MM.1S (cell line): ENCODE measurements around the gene DNAJC30.

Experiments used
- DNase-seq: peaks from one replicate; pipeline ENCODE4 v3.0.0-alpha.2; 2015
- H2AFZ ChIP-seq: fragments of 300-600 bp; sonication (generic); 2 replicates; pipeline ENCODE4 v1.6.0; 2016; ENCODE audit warnings: antibody characterized with exemption, low read length
- H3F3A ChIP-seq: fragments of 300-600 bp; sonication (generic); 2 replicates; pipeline ENCODE4 v1.6.1; 2016; ENCODE audit warnings: mild to moderate bottlenecking, antibody characterized with exemption, low read length, moderate library complexity, mixed read lengths; ENCODE audit not compliant: insufficient read depth
- H3K27ac ChIP-seq: fragments of 300-600 bp; sonication (generic); 2 replicates; pipeline ENCODE4 v1.5.1; 2016; ENCODE audit warnings: mild to moderate bottlenecking, low read length
- H3K27me3 ChIP-seq: fragments of 300-600 bp; sonication (generic); replicated peaks from 2 replicates; pipeline ENCODE4 v1.6.0; 2016; ENCODE audit warnings: low read length; ENCODE audit not compliant: insufficient read depth
- H3K36me3 ChIP-seq: fragments of 300-600 bp; sonication (generic); replicated peaks from 2 replicates; pipeline ENCODE4 v1.6.1; 2016; ENCODE audit warnings: mild to moderate bottlenecking, low read length, mixed read lengths; ENCODE audit not compliant: insufficient read depth
- H3K4me1 ChIP-seq: fragments of 300-600 bp; sonication (generic); 2 replicates; pipeline ENCODE4 v1.6.1; 2016; ENCODE audit warnings: low read length, mixed read lengths
- H3K4me2 ChIP-seq: fragments of 300-600 bp; sonication (generic); 2 replicates; pipeline ENCODE4 v1.6.0; 2016; ENCODE audit warnings: low read depth, low read length
- H3K4me3 ChIP-seq: fragments of 300-600 bp; sonication (generic); 2 replicates; pipeline ENCODE4 v1.5.1; 2016; ENCODE audit warnings: low read length, mixed read lengths
- H3K79me2 ChIP-seq: fragments of 300-600 bp; sonication (generic); 2 replicates; pipeline ENCODE4 v1.6.1; 2016; ENCODE audit warnings: mixed run types, low read length, mixed read lengths
- H3K9ac ChIP-seq: fragments of 300-600 bp; sonication (generic); 2 replicates; pipeline ENCODE4 v1.6.1; 2016; ENCODE audit warnings: low read length, mixed read lengths
- H3K9me2 ChIP-seq: fragments of 300-600 bp; sonication (generic); replicated peaks from 2 replicates; pipeline ENCODE4 v1.6.1; 2016; ENCODE audit warnings: mild to moderate bottlenecking, low read length, mixed read lengths; ENCODE audit not compliant: insufficient read depth
- H3K9me3 ChIP-seq: fragments of 300-600 bp; sonication (generic); replicated peaks from 2 replicates; pipeline ENCODE4 v1.6.1; 2016; ENCODE audit warnings: mild to moderate bottlenecking, low read length, mixed read lengths; ENCODE audit not compliant: insufficient read depth
- H4K20me1 ChIP-seq: fragments of 300-600 bp; sonication (generic); 2 replicates; pipeline ENCODE4 v1.6.1; 2016; ENCODE audit warnings: mild to moderate bottlenecking, low read length, moderate library complexity, mixed read lengths; ENCODE audit not compliant: insufficient read depth
- EZH2 ChIP-seq: fragments of 300-600 bp; sonication (generic); optimal IDR thresholded peaks from 2 replicates; pipeline ENCODE3; 2017; ENCODE audit warnings: low read depth, mild to moderate bottlenecking, antibody characterized with exemption, low read length, mixed read lengths
- EZH2phosphoT487 ChIP-seq: fragments of 300-600 bp; sonication (generic); IDR thresholded peaks from 2 replicates; pipeline ENCODE4 v1.6.1; 2018; ENCODE audit warnings: antibody characterized with exemption, low read length
- TF ChIP-seq, protein P1 (sequence below): fragments of 300-600 bp; sonication (generic); IDR thresholded peaks from 2 replicates; pipeline ENCODE4 v1.5.1; 2016; ENCODE audit warnings: antibody characterized with exemption, low read length, mixed read lengths

The DNAJC30 gene

DNA sequence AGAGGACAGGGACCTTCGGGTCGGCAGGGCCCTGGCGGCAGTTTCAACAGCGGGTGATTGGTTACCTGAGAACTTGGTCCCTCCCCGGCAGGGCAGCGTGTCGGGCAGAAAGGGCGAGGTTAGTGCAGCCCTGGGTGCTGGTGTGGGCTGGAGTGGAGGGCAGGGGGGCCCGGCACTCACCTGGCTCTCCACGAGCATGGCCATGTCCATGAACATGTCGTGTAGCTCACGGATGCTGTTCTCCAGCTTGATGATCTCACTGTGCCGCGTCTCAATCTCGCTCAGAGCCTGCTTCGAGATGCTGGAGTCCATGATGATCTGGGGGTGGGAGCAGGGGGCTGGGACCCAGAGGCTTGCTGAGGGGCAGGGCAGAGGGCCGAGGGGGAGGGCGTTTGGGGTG is 19.4 kb upstream of the DNAJC30 start:
- TF ChIP-seq, protein P1, sequence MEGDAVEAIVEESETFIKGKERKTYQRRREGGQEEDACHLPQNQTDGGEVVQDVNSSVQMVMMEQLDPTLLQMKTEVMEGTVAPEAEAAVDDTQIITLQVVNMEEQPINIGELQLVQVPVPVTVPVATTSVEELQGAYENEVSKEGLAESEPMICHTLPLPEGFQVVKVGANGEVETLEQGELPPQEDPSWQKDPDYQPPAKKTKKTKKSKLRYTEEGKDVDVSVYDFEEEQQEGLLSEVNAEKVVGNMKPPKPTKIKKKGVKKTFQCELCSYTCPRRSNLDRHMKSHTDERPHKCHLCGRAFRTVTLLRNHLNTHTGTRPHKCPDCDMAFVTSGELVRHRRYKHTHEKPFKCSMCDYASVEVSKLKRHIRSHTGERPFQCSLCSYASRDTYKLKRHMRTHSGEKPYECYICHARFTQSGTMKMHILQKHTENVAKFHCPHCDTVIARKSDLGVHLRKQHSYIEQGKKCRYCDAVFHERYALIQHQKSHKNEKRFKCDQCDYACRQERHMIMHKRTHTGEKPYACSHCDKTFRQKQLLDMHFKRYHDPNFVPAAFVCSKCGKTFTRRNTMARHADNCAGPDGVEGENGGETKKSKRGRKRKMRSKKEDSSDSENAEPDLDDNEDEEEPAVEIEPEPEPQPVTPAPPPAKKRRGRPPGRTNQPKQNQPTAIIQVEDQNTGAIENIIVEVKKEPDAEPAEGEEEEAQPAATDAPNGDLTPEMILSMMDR = no peak
- no peak for TF ChIP-seq EZH2
- TF ChIP-seq EZH2phosphoT487 = no peak
- Histone ChIP-seq H3K4me3 (no peak overlapping the region), H3K27ac (no peak overlapping the region), H4K20me1 (no peaks in the 10 kb centered on the region; the same call in 1 of the 2 replicates), H3K9me2 (no peaks in the 10 kb centered on the region), H3K4me1 (no peaks in the 10 kb centered on the region), H3K9me3 (no peaks in the 10 kb centered on the region), H3K4me2 (no peak overlapping the region), H3K36me3 (no peaks in the 10 kb centered on the region), H3K9ac (no peak overlapping the region), H3F3A (no peaks in the 10 kb centered on the region; the same call in 1 of the 2 replicates), H2AFZ (no peak overlapping the region), H3K79me2 (no peaks in the 10 kb centered on the region), H3K27me3 (no peaks in the 10 kb centered on the region)
- DNase-seq = no peak

DNA sequence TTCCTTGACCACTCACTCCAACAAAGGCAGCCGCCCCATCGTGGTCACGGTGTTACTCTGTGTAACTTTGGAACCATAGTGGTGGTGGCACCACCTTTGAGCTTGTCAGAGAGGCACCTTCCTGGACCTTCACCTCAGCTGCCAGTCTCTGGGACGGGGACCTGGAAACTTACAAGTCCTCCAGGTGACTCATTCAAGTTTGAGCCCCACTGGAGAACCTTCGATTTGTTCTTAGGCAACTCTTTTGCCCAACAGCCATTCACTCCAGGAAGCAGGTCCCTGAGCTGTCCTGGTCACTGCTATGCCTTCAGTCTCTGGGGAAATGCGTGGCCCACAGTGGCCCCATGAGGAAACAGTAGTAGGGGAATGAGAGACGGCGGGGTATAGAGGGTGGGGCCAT is 19.0 kb upstream of the DNAJC30 start:
- H2AFZ ChIP-seq = no peak overlapping the region
- no peaks in the 10 kb centered on the region for H3K27me3 ChIP-seq
- H4K20me1 ChIP-seq = no peaks in the 10 kb centered on the region; the same call in 1 of the 2 replicates
- H3K4me2 ChIP-seq = no peak overlapping the region
- DNase-seq = no peak
- H3K79me2 ChIP-seq = no peaks in the 10 kb centered on the region
- no peak overlapping the region for H3K4me3 ChIP-seq
- no peaks in the 10 kb centered on the region for H3K9me2 ChIP-seq
- no peak for TF ChIP-seq EZH2phosphoT487
- no peak overlapping the region for H3K9ac ChIP-seq
- H3K4me1 ChIP-seq = no peaks in the 10 kb centered on the region
- no peaks in the 10 kb centered on the region for H3K36me3 ChIP-seq
- no peaks in the 10 kb centered on the region; the same call in 1 of the 2 replicates for H3F3A ChIP-seq
- no peaks in the 10 kb centered on the region for H3K9me3 ChIP-seq
- no peak overlapping the region for H3K27ac ChIP-seq

DNA sequence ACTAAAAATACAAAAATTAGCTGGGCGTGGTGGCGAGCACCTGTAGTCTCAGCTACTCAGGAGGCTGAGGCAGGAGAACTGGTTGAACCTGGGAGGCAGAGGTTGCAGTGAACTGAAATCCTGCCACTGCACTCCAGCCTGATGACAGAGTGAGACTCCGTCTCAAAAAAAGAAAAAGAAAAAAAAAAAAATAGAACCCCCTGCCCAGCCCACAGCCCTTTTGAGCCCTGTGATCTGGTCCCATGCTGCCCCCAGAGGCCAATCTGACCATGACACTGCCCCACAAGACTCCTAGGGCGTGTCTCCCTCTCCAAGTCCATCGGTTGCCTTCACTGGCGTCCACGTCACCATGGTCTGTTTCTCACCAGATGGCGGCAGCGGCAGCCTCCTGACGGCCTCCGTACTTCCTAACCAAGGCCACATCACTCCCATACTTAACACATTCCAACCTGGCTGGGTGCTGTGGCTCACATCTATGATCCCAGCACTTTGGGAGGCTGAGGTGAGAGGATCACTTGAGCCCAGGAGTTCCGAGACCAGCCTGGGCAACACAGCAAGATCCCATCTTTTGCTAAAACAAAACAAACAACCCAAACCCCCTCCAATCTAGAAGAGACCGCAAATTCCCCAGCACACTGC is 18.2 kb upstream of the DNAJC30 start:
- H3K27ac ChIP-seq = no peak overlapping the region
- no peak overlapping the region for H3K9ac ChIP-seq
- no peaks in the 10 kb centered on the region for H3K36me3 ChIP-seq
- no peaks in the 10 kb centered on the region for H3K9me3 ChIP-seq
- H3K4me3 ChIP-seq = no peak overlapping the region
- H3K27me3 ChIP-seq = no peaks in the 10 kb centered on the region
- H3K79me2 ChIP-seq = no peaks in the 10 kb centered on the region
- TF ChIP-seq EZH2 (no peak), EZH2phosphoT487 (no peak)
- TF ChIP-seq, protein P1 = peak; percentile 49
- H3F3A ChIP-seq = no peaks in the 10 kb centered on the region; the same call in 1 of the 2 replicates
- no peak overlapping the region for H3K4me2 ChIP-seq
- no peak for DNase-seq
- no peaks in the 10 kb centered on the region; the same call in 1 of the 2 replicates for H4K20me1 ChIP-seq
- H3K4me1 ChIP-seq = no peaks in the 10 kb centered on the region
- H3K9me2 ChIP-seq = no peaks in the 10 kb centered on the region
- no peak overlapping the region for H2AFZ ChIP-seq

DNA sequence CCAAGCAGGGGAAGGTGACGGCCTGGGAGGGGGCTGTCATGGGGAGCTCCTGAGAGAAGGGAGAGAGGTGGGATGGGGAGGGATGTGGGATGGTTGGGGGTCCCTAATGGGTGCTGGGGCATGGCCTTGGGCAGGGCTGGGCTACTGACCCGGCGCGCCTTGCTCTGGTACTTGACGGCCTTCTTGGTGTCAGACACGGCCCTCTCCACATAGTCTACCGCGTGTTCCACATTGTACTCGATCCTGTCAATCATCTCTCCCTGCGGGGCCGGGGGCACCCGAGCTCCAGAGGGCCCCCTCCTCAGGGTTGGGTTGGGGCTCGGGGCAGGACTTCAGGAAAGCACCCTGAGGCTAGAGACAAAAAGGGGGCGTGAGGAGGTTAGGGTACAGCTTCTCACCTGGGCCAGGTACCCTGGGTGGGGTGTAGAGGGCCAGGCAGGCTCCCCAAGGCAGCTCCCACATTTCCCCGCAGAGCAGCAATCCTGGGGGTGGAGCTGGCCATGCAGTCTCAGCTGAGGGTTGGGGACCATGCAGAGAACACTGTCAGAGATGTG is 17.4 kb upstream of the DNAJC30 start:
- Histone ChIP-seq H3K36me3 (no peaks in the 10 kb centered on the region; the same call in 1 of the 2 replicates), H4K20me1 (no peaks in the 10 kb centered on the region; the same call in 1 of the 2 replicates), H3K4me3 (no peak overlapping the region), H3F3A (no peaks in the 10 kb centered on the region; the same call in 1 of the 2 replicates), H3K9ac (no peak overlapping the region), H2AFZ (no peak overlapping the region), H3K9me2 (no peaks in the 10 kb centered on the region), H3K79me2 (no peaks in the 10 kb centered on the region), H3K27ac (no peak overlapping the region), H3K27me3 (no peaks in the 10 kb centered on the region), H3K4me2 (no peak overlapping the region), H3K4me1 (no peaks in the 10 kb centered on the region), H3K9me3 (no peaks in the 10 kb centered on the region)
- DNase-seq = no peak
- TF ChIP-seq EZH2phosphoT487 (no peak), EZH2 (no peak)
- TF ChIP-seq, protein P1 = no peak
